Lower leg skin (tissue), 3 donors: Measurements from ENCODE around the gene PSMA2.

ENCODE experiments used
- POLR2A ChIP-seq, 2 donors: fragments of 450-650 bp; IDR thresholded peaks; one replicate each; pipeline ENCODE4 v1.6.1; 2016 to 2017; ENCODE audit warnings: antibody characterized with exemption in 2 of 2, mild to moderate bottlenecking in 1 of 2, moderate library complexity in 1 of 2
- TF ChIP-seq, protein P1 (sequence below), 3 donors: fragments of 450-650 bp; IDR thresholded peaks; one replicate each; pipeline ENCODE4 v1.5.1; 2016; ENCODE audit warnings: antibody characterized with exemption in 3 of 3, mild to moderate bottlenecking in 3 of 3, moderate library complexity in 2 of 3

DNA sequence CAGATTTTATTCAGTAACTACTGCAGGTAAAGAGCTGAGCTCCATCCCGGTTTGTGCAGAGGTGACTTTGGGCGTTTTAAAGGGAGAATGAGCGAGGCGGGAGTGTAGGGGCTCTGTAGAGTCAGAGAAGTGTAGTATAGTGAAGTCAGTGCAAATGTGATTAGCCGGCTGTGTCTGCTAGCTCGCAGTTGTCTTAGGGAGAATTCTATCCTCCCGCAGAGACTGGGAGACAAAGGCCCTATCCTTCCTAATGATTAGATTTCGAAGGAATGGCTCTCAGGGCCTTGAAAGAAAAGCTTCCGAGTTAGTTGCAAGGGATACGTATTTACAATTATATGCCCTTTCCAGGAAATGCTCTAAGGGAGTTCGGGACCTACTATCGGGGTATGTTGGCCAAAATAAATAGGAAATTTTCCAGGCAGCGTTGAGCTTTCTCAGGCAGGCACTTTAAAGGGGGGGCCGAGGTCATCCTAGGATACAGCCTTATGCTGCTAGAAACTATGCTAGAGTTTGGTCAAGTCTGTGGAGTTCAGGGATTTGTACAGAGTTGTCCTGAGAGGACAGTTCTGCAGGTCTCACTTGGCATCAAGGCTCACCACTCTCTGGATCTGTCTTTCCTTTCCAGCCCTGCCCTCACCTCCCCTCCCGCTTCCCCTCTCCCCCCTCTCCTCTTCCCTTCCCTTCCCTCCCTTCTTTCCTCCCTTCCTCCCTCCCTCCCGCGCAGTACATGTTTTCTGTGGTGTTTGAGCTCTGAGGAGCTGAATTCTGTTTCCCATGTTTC is 1.0 kb upstream of the PSMA2 start:
- TF ChIP-seq, protein P1, sequence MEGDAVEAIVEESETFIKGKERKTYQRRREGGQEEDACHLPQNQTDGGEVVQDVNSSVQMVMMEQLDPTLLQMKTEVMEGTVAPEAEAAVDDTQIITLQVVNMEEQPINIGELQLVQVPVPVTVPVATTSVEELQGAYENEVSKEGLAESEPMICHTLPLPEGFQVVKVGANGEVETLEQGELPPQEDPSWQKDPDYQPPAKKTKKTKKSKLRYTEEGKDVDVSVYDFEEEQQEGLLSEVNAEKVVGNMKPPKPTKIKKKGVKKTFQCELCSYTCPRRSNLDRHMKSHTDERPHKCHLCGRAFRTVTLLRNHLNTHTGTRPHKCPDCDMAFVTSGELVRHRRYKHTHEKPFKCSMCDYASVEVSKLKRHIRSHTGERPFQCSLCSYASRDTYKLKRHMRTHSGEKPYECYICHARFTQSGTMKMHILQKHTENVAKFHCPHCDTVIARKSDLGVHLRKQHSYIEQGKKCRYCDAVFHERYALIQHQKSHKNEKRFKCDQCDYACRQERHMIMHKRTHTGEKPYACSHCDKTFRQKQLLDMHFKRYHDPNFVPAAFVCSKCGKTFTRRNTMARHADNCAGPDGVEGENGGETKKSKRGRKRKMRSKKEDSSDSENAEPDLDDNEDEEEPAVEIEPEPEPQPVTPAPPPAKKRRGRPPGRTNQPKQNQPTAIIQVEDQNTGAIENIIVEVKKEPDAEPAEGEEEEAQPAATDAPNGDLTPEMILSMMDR (IDR thresholded peaks at IDR 0.05), result no peak
- no peak for TF ChIP-seq POLR2A (IDR thresholded peaks at IDR 0.05)
